ENCODE results near the gene MAN1A2.
A peak's percentile ranks its signal among the peaks of the same experiment; 100 is the strongest.
"Not testable (repeated sequence)": the region's sequence is repeated elsewhere in the genome, so short reads cannot be mapped to it uniquely, and the experiment has no call there.

MAN1A2 gene

DNA sequence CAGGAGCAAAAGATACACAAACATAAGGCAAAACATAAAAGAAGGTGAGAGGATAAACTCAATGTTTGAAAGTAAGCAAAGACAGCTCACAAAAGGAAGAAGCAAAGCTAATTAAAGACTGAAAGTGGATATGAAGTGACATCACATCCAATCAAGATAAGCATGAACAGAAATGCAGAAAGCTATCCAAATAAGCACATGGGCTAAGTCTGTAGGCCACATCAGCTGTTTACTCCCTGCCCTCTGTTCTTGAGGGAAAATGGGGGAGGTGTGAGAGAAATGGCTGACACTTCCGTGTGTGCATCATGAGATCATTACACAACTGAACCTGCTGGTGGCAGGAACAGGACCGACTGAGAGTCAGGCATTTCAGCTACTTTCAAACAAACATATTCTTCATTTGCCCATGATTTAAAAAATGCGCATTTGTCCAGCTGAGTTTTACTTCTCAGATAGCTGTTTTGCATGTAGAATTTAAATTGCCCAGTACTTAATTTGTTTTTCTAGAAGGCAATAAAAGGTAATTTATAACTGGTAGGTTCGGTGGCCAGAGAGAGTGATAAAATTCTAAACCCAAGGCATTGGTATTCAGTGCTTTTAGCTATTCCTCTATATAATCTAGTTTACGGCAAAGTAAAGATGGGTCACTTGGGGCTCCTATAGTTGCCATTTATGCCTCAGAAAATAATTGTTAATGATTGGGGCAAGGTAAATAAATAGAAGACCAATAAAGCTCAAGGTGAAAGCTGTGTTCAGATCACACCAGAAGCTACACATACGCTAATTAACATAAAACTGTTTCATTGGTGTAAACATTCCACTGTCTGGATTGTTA, 27.2 kb upstream of the MAN1A2 start:
- no peaks in the 10 kb centered on the region for H3K36me3 ChIP-seq (ENCODE audit: control insufficient read depth, insufficient read depth, low read length)
- H3K9ac ChIP-seq (ENCODE audit: low read depth, low read length), result no peak overlapping the region
- no peaks in the 10 kb centered on the region for H3K27me3 ChIP-seq (ENCODE audit: control insufficient read depth, insufficient read depth, low read length)
- no peak overlapping the region for H3K4me3 ChIP-seq (ENCODE audit: low read depth, low read length)
- no peaks in the 10 kb centered on the region for H3K9me3 ChIP-seq (ENCODE audit: control insufficient read depth, insufficient read depth, low read length)
- peaks cover 4% of the 10 kb centered on the region for H3K4me1 ChIP-seq (ENCODE audit: control insufficient read depth, insufficient read depth, low read length)

DNA sequence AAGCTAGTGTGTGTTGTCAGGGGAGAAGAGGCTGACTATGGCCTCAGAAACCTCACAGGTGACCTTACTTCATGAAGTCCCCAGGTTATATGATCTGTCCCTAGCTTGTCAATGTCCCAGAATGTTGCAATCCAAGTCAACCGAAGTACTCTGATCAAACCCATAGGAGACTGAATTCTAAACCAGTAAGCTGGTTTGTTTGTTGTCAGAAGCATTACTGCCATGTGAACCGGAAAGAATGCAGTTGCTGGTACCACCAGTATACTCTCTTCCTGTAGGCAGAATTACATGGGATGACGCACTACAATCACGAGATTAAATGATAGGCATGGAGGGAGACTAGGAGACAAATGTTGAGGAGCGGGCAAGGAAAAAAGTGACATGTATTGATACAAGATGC, 26.1 kb upstream of the MAN1A2 start:
- H3K4me3 ChIP-seq (ENCODE audit: low read depth, low read length), result no peak overlapping the region
- no peak overlapping the region for H3K9ac ChIP-seq (ENCODE audit: low read depth, low read length)
- H3K27me3 ChIP-seq (ENCODE audit: control insufficient read depth, insufficient read depth, low read length), result no peaks in the 10 kb centered on the region
- no peaks in the 10 kb centered on the region for H3K9me3 ChIP-seq (ENCODE audit: control insufficient read depth, insufficient read depth, low read length)
- H3K36me3 ChIP-seq (ENCODE audit: control insufficient read depth, insufficient read depth, low read length), result no peaks in the 10 kb centered on the region
- peaks cover 5% of the 10 kb centered on the region for H3K4me1 ChIP-seq (ENCODE audit: control insufficient read depth, insufficient read depth, low read length)

DNA sequence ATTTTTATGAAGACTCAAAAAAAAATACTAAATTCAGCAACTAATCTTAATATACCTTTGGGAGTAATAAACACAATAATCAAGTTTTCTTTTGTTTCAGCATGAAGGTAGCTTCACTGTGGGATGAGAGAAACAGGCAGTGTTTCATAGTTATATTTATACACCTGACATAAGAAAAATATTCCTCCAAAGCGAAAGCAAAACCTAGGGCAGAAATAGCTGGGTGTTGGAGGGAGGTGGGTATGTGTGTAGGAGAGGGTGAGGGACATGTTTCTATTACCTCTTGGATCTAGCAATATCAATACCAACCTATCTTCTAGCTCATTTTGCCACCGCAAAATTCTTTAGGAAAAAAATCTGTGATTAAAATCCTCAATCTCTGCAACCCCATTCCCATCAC, 24.9 kb upstream of the MAN1A2 start:
- peaks cover under 1% of the 10 kb centered on the region for H3K27me3 ChIP-seq (ENCODE audit: control insufficient read depth, insufficient read depth, low read length)
- H3K9me3 ChIP-seq (ENCODE audit: control insufficient read depth, insufficient read depth, low read length), result no peaks in the 10 kb centered on the region
- no peak overlapping the region for H3K9ac ChIP-seq (ENCODE audit: low read depth, low read length)
- no peak overlapping the region for H3K4me3 ChIP-seq (ENCODE audit: low read depth, low read length)
- H3K36me3 ChIP-seq (ENCODE audit: control insufficient read depth, insufficient read depth, low read length), result no peaks in the 10 kb centered on the region
- peaks cover 8% of the 10 kb centered on the region for H3K4me1 ChIP-seq (ENCODE audit: control insufficient read depth, insufficient read depth, low read length)

DNA sequence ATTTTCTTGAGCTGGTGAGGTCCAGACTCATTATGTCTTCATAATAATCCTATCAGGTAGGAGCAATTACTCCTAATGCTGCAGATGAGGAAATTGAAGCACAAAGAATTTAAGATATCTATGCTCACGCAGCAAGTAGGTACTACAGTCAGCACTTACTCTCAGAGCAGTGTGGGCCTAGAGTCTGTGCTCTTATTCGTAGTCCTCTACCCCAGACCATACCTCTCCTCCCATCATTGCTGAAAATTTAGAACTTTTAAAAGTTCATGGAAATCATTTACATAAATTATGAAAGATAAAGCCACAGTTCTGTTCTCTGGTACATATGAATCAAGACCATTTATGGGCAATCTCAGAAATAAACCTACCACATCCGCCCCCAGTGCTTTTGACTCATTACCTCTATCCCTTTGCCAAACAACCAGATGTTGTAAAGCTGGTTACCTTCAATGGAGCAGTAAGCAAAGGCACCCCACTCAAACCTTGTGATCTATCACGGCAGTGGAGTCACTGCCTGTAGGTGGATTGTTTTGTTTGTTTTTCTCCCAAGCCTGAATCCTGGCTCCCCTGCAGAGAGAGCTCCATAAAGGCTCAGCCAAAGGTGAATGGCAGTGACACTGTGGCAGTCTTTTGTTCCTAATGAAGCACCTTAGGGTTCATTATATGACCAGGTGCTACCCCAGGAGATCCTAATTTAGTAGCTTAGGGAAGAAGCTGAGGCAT, 20.9 kb upstream of the MAN1A2 start:
- Histone ChIP-seq H3K27me3 (ENCODE audit: control insufficient read depth, insufficient read depth, low read length) (peaks cover 15% of the 10 kb centered on the region), H3K4me1 (ENCODE audit: control insufficient read depth, insufficient read depth, low read length) (peaks cover 6% of the 10 kb centered on the region), H3K9ac (ENCODE audit: low read depth, low read length) (no peak overlapping the region), H3K9me3 (ENCODE audit: control insufficient read depth, insufficient read depth, low read length) (no peaks in the 10 kb centered on the region), H3K4me3 (ENCODE audit: low read depth, low read length) (no peak overlapping the region), H3K36me3 (ENCODE audit: control insufficient read depth, insufficient read depth, low read length) (no peaks in the 10 kb centered on the region)

DNA sequence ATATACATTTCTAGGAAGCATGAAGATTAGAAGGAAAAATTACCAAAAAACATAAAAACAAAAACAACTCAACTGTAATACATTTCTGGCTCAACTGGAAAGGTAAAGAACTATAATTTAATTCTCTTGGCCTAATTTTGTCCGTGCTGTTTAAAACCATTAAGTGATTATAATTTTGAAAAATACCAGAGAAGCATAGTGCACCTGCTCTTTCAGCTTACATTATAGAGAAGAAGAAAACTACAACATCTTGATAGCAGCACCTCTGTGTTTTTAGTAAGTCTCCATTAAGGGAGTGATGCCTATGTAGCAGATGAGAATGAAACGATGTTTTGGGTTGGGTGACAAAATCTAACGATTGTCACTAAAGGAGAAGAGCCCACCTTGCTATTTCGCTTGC, 19.3 kb upstream of the MAN1A2 start:
- H3K36me3 ChIP-seq (ENCODE audit: control insufficient read depth, insufficient read depth, low read length), result no peaks in the 10 kb centered on the region
- no peak overlapping the region for H3K9ac ChIP-seq (ENCODE audit: low read depth, low read length)
- no peak overlapping the region for H3K4me3 ChIP-seq (ENCODE audit: low read depth, low read length)
- H3K9me3 ChIP-seq (ENCODE audit: control insufficient read depth, insufficient read depth, low read length), result no peaks in the 10 kb centered on the region
- H3K27me3 ChIP-seq (ENCODE audit: control insufficient read depth, insufficient read depth, low read length), result peaks cover 15% of the 10 kb centered on the region
- H3K4me1 ChIP-seq (ENCODE audit: control insufficient read depth, insufficient read depth, low read length), result peaks cover 6% of the 10 kb centered on the region

DNA sequence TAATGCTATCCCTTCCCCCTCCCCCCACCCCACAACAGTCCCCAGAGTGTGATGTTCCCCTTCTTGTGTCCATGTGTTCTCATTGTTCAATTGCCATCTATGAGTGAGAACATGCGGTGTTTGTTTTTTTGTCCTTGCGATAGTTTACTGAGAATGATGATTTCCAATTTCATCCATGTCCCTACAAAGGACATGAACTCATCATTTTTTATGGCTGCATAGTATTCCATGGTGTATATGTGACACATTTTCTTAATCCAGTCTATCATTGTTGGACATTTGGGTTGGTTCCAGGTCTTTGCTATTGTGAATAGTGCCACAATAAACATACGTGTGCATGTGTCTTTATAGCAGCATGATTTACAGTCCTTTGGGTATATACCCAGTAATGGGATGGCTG, 14.6 kb upstream of the MAN1A2 start:
- not testable (repeated sequence) for H3K9ac ChIP-seq (ENCODE audit: low read depth, low read length); H3K9me3 ChIP-seq (ENCODE audit: control insufficient read depth, insufficient read depth, low read length); H3K4me3 ChIP-seq (ENCODE audit: low read depth, low read length); H3K36me3 ChIP-seq (ENCODE audit: control insufficient read depth, insufficient read depth, low read length); H3K4me1 ChIP-seq (ENCODE audit: control insufficient read depth, insufficient read depth, low read length)
- peaks cover 12% of the 10 kb centered on the region for H3K27me3 ChIP-seq (ENCODE audit: control insufficient read depth, insufficient read depth, low read length)

DNA sequence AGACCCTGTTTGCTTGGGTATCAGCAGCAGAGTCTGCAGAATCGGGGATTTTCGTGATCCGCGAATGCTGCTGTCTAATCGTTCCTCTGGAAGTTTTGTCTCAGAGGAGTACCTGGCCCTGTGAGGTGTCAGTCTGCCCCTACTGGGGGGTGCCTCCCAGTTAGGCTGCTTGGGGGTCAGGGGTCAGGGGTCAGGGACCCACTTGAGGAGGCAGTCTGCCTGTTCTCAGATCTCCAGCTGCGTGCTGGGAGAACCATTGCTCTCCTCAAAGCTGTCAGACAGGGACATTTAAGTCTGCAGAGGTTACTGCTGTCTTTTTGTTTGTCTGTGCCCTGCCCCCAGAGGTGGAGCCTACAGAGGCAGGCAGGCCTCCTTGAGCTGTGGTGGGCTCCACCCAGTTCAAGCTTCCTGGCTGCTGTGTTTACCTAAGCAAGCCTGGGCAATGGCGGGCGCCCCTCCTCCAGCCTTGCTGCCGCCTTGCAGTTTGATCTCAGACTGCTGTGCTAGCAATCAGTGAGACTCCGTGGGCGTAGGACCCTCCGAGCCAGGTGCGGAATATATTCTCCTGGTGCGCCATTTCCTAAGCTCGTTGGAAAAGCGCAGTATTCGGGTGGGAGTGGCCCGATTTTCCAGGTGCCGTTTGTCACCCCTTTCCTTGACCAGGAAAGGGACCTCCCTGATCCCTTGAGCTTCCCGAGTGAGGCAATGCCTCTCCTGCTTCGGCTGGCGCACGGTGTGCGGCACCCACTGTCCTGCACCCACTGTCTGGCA, 9.2 kb upstream of the MAN1A2 start:
- H3K4me1 ChIP-seq (ENCODE audit: control insufficient read depth, insufficient read depth, low read length); H3K27me3 ChIP-seq (ENCODE audit: control insufficient read depth, insufficient read depth, low read length); H3K9me3 ChIP-seq (ENCODE audit: control insufficient read depth, insufficient read depth, low read length); H3K36me3 ChIP-seq (ENCODE audit: control insufficient read depth, insufficient read depth, low read length): not testable (repeated sequence)
- peak overlapping the region; percentile 24 for H3K9ac ChIP-seq (ENCODE audit: low read depth, low read length)
- peak overlapping the region; percentile 39 for H3K4me3 ChIP-seq (ENCODE audit: low read depth, low read length)

DNA sequence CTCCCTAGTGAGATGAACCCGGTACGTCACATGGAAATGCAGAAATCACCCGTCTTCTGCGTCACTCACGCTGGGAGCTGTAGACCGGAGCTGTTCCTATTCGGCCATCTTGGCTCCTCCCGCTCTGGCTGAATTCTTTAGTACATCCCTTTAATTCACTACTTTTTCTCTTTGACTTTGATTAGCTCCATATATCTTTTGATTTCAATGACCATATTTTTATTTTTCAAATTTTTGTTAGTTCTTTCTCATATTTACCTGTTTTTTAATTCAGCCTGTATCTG, 8.7 kb upstream of the MAN1A2 start:
- H3K4me3 ChIP-seq (ENCODE audit: low read depth, low read length), result peak overlapping the region; percentile 39
- not testable (repeated sequence) for H3K9me3 ChIP-seq (ENCODE audit: control insufficient read depth, insufficient read depth, low read length); H3K36me3 ChIP-seq (ENCODE audit: control insufficient read depth, insufficient read depth, low read length); H3K27me3 ChIP-seq (ENCODE audit: control insufficient read depth, insufficient read depth, low read length); H3K4me1 ChIP-seq (ENCODE audit: control insufficient read depth, insufficient read depth, low read length)
- H3K9ac ChIP-seq (ENCODE audit: low read depth, low read length), result peak overlapping the region; percentile 24

DNA sequence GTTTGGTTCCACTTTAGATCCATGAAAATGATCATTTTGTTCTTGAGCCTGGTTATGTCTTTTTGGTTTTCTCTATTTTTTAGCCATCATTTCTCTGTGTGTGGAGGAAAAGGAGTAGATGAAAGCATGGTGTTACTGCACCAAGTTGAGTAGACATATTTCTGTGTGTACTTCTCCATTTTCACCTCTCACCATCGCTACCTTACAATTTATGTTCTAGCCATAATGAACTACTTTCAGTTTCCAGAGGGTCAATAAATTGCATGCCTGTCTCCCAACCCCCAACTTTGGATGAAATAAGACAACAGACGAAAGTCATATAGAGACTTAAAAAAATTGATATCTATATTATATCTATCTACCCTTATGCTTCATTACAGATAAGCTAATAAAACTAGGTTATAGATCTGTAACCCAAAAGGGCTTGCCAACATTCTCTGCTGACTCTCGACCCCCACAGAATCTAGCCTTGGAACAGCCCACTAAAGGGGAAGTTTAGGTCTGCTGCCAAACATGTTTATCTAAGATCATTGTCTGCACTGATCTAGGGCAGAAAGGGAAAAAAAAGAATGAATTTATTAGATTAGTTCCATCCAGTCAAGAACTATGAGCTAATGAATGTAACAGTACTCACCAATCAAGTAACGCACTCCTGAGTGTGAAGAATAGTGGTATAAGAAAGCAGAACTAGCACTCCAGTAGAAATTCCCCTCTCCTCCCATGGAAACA, 7.5 kb upstream of the MAN1A2 start:
- H3K4me1 ChIP-seq (ENCODE audit: control insufficient read depth, insufficient read depth, low read length), result no peaks in the 10 kb centered on the region
- no peak overlapping the region for H3K4me3 ChIP-seq (ENCODE audit: low read depth, low read length)
- H3K36me3 ChIP-seq (ENCODE audit: control insufficient read depth, insufficient read depth, low read length), result no peaks in the 10 kb centered on the region
- H3K27me3 ChIP-seq (ENCODE audit: control insufficient read depth, insufficient read depth, low read length), result no peaks in the 10 kb centered on the region
- H3K9ac ChIP-seq (ENCODE audit: low read depth, low read length), result no peak overlapping the region
- no peaks in the 10 kb centered on the region for H3K9me3 ChIP-seq (ENCODE audit: control insufficient read depth, insufficient read depth, low read length)

DNA sequence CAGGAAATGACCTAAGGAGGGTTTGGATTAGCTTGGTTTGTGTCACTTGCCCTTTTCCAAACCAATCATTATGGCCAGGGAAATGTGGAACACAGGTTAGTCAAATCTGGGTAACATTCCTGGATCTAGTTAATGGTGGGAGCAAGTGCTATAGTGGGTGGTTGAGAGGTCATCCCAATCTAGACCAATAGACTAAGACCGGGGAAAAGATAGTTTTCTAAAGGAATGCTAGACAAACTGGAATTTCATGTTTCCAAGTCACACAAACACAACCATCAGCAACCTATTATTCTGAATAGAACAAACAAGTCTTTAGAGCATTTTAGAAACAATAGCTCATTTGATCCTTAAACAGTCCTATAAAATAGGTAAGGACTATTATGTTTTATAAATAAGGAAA, 4.3 kb upstream of the MAN1A2 start:
- Histone ChIP-seq H3K4me1 (ENCODE audit: control insufficient read depth, insufficient read depth, low read length) (peaks cover 4% of the 10 kb centered on the region), H3K36me3 (ENCODE audit: control insufficient read depth, insufficient read depth, low read length) (no peaks in the 10 kb centered on the region), H3K27me3 (ENCODE audit: control insufficient read depth, insufficient read depth, low read length) (peaks cover 11% of the 10 kb centered on the region), H3K9me3 (ENCODE audit: control insufficient read depth, insufficient read depth, low read length) (no peaks in the 10 kb centered on the region), H3K9ac (ENCODE audit: low read depth, low read length) (no peak overlapping the region), H3K4me3 (ENCODE audit: low read depth, low read length) (no peak overlapping the region)

DNA sequence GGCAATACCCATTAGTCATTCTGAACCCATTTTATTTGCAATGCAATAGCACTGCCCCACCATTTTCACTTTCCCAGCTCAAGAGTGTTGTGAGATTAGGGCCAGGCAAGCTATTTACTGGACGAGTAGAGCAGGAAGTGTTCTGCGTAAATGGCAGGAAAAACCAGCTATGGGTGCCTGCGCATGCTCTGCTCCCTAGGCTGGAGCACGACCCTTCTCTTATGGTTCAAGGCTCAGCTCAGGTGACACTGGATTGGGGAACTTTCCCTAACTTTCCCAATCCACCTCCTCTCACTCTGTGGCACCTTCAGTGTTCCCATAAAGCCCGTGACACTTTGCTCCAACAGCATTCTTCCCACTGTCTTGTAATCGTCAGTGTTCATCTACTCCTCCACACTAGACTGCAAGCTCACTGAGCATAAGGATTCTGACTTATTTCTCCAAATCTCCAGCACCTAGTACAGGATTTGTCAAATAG, 3.6 kb upstream of the MAN1A2 start:
- Histone ChIP-seq H3K4me1 (ENCODE audit: control insufficient read depth, insufficient read depth, low read length) (peaks cover 4% of the 10 kb centered on the region), H3K9ac (ENCODE audit: low read depth, low read length) (no peak overlapping the region), H3K9me3 (ENCODE audit: control insufficient read depth, insufficient read depth, low read length) (no peaks in the 10 kb centered on the region), H3K27me3 (ENCODE audit: control insufficient read depth, insufficient read depth, low read length) (peaks cover 17% of the 10 kb centered on the region), H3K4me3 (ENCODE audit: low read depth, low read length) (no peak overlapping the region), H3K36me3 (ENCODE audit: control insufficient read depth, insufficient read depth, low read length) (no peaks in the 10 kb centered on the region)

Measured in iPS-15b (cell line).